Measurements from ENCODE around the gene CRELD1.

DNA sequence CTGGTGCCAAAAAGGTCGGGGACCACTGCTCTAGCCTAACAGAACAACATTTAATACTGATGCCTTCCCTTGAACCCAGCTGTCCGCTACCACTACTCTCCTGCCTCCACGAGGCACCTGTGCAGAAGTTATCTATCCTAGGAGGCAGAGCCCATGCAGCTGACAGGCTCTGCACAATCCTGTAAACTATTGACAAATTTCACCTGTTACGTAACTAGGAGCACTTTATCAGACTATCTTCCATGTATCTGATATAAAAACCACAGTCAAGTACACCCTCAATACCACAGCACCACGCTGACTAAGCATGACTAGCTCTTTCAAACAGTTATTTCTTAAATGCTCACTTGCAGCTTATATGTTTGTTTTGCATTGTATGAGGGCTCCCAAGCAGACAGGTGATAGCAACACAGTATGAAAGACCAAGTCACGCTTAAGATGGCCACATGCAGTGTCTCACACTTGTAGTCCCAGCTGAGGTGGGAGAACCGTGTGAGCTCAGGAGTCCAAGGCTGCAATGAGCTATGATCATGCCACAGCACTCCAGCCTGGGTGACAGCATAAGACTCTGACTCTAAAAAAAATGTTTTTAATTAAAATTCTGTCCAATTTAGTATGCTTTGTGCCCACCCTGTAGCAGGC lies 21.2 kb upstream of the CRELD1 start:
- TF ChIP-seq, protein P1, sequence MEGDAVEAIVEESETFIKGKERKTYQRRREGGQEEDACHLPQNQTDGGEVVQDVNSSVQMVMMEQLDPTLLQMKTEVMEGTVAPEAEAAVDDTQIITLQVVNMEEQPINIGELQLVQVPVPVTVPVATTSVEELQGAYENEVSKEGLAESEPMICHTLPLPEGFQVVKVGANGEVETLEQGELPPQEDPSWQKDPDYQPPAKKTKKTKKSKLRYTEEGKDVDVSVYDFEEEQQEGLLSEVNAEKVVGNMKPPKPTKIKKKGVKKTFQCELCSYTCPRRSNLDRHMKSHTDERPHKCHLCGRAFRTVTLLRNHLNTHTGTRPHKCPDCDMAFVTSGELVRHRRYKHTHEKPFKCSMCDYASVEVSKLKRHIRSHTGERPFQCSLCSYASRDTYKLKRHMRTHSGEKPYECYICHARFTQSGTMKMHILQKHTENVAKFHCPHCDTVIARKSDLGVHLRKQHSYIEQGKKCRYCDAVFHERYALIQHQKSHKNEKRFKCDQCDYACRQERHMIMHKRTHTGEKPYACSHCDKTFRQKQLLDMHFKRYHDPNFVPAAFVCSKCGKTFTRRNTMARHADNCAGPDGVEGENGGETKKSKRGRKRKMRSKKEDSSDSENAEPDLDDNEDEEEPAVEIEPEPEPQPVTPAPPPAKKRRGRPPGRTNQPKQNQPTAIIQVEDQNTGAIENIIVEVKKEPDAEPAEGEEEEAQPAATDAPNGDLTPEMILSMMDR (IDR thresholded peaks at IDR 0.05): no peak
- TF ChIP-seq POLR2A (IDR thresholded peaks at IDR 0.05): no peak
- TF ChIP-seq POLR2AphosphoS5 (IDR thresholded peaks at IDR 0.05): no peak
- no peak for TF ChIP-seq EP300 (IDR thresholded peaks at IDR 0.05; ENCODE audit: low read depth)

All from transverse colon (tissue), 4 donors.